ENCODE results near the gene TFPI2.

TFPI2 gene

DNA sequence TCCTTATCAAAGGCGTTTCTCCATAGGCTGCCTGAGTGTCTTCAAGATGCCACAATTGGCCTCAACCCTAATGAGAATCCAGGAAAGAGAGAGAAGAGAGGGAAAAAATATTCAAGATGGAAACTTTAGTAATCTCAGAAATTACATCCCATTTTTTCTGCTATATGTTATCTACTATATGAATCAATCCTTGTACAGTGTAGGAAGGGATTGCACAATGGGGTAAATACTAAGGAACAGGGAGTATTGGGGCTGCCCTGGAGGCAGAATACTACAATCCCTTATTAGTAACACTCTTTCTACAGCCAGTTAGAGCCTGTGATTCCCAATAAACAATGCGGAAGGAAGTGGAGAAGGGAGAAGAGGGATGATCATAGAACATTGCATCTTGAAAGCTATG lies 27.9 kb downstream of the TFPI2 start:
- DNase-seq (ENCODE audit: insufficient read length, low spot score) (no peak), FAIRE-seq (no peak)
- TF ChIP-seq POLR2A (IDR thresholded peaks at IDR 0.05; ENCODE audit: low read depth, low read length) (no peak), POLR2AphosphoS5 (IDR thresholded peaks at IDR 0.05; ENCODE audit: low read depth, low read length) (no peak), POU2F2 (IDR thresholded peaks at IDR 0.05; ENCODE audit: low read depth, low read length) (no peak), PAX5 (IDR thresholded peaks at IDR 0.05; ENCODE audit: insufficient read depth, low read length, severe bottlenecking) (no peak), SPI1 (IDR thresholded peaks at IDR 0.05; ENCODE audit: low read depth, low read length) (no peak), TAF1 (IDR thresholded peaks at IDR 0.05; ENCODE audit: low read depth, low read length) (no peak)

DNA sequence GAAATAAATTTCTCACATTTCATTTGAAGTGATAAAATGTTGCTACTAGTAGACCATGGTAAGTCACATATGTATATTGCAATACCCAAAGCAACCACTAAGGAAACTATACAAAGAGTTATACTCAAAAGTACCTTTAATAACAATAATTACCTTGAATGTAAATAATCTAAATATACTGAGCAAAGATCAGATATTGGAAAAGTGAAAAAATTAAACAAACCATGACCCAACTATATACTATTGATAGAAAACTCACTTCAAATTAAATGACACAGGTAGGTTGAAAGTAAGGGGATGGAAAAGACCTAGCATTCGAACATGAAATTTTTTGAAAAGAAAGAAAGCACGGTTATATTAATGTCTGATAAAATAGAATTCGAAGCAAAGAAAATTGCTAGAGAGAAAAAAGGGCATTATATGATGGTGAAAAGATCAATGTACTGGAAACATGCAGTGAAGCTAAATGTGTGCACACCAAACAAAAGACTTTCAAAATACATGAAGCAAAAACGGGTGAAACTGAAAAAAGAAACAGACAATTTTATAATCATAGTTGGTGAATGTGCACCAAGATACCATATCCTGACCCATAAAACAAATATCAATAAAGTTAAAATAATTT lies 29.1 kb downstream of the TFPI2 start:
- FAIRE-seq (no peak), DNase-seq (ENCODE audit: insufficient read length, low spot score) (no peak)
- no peak for TF ChIP-seq PAX5 (IDR thresholded peaks at IDR 0.05; ENCODE audit: insufficient read depth, low read length, severe bottlenecking)
- TF ChIP-seq SPI1 (IDR thresholded peaks at IDR 0.05; ENCODE audit: low read depth, low read length), result no peak
- TF ChIP-seq TAF1 (IDR thresholded peaks at IDR 0.05; ENCODE audit: low read depth, low read length), result no peak
- no peak for TF ChIP-seq POU2F2 (IDR thresholded peaks at IDR 0.05; ENCODE audit: low read depth, low read length)
- TF ChIP-seq POLR2AphosphoS5 (IDR thresholded peaks at IDR 0.05; ENCODE audit: low read depth, low read length), result no peak
- TF ChIP-seq POLR2A (IDR thresholded peaks at IDR 0.05; ENCODE audit: low read depth, low read length), result no peak

DNA sequence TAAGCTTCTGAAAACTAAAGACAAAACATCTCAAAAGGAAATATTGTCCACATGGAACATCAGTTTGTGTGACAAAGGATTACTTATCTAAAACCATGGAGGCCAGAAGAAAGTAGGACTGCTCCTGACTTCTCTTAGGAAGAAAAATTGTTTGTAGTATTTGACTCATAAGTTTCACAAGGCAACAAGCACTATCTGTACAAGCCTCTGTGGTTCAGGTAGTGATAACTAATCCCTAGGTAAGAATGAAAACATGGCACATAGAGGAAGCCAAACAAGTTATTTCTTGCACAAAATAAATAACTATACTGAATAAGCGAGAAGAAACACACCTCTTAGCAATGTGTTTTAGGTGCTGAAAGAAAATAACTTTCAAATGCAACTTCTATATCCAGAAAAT lies 30.3 kb downstream of the TFPI2 start:
- FAIRE-seq, result no peak
- no peak for TF ChIP-seq PAX5 (IDR thresholded peaks at IDR 0.05; ENCODE audit: insufficient read depth, low read length, severe bottlenecking)
- DNase-seq (ENCODE audit: insufficient read length, low spot score), result no peak

DNA sequence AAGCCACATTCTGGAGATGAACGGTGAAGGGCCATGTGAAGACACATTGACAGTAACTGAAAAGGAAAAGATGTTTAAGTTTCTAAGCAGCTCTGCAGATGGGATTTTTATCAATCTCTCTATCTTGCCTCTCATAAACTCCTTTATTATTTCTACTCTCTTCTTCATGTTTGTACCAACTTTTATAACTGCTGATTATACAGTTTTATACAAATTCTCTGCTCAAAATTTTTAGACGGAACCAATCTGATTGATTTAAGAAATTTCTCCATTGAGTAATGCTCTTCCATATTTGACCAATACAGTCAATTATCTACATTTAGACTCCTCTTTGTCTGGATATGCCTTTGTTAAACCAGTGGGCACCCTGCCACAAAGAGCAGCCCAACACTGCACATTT lies 31.7 kb downstream of the TFPI2 start:
- no peak for DNase-seq (ENCODE audit: insufficient read length, low spot score)
- no peak for FAIRE-seq

DNA sequence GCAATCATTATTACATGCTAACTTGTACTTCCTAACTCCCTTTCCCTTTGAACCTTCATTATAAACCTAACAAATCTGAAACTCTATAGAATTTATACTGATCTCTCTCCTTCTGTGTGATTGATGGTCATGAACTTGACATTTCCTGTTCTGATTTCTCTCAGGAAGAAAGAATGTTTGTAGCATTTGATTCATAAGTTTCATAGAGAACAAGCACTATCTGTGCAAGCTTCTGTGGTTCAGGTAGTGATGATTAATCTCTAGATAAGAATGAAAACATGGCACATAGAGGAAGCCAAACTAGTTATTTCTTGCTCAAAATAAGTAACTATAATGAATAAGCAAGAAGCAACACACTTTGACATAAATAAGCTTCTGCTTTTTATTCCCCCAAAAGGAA lies 34.2 kb downstream of the TFPI2 start:
- FAIRE-seq (no peak), DNase-seq (ENCODE audit: insufficient read length, low spot score) (no peak)
- no peak for TF ChIP-seq PAX5 (IDR thresholded peaks at IDR 0.05; ENCODE audit: insufficient read depth, low read length, severe bottlenecking)
- no peak for TF ChIP-seq TAF1 (IDR thresholded peaks at IDR 0.05; ENCODE audit: low read depth, low read length)
- TF ChIP-seq POLR2A (IDR thresholded peaks at IDR 0.05; ENCODE audit: low read depth, low read length), result no peak
- no peak for TF ChIP-seq SPI1 (IDR thresholded peaks at IDR 0.05; ENCODE audit: low read depth, low read length)
- no peak for TF ChIP-seq POLR2AphosphoS5 (IDR thresholded peaks at IDR 0.05; ENCODE audit: low read depth, low read length)
- TF ChIP-seq POU2F2 (IDR thresholded peaks at IDR 0.05; ENCODE audit: low read depth, low read length), result no peak

More for the DNA sequence above, 31.7 kb downstream of the TFPI2 start:
- TF ChIP-seq POLR2A (IDR thresholded peaks at IDR 0.05; ENCODE audit: low read depth, low read length) (no peak), POLR2AphosphoS5 (IDR thresholded peaks at IDR 0.05; ENCODE audit: low read depth, low read length) (no peak), TAF1 (IDR thresholded peaks at IDR 0.05; ENCODE audit: low read depth, low read length) (no peak), POU2F2 (IDR thresholded peaks at IDR 0.05; ENCODE audit: low read depth, low read length) (no peak), PAX5 (IDR thresholded peaks at IDR 0.05; ENCODE audit: insufficient read depth, low read length, severe bottlenecking) (no peak), SPI1 (IDR thresholded peaks at IDR 0.05; ENCODE audit: low read depth, low read length) (no peak)

DNA sequence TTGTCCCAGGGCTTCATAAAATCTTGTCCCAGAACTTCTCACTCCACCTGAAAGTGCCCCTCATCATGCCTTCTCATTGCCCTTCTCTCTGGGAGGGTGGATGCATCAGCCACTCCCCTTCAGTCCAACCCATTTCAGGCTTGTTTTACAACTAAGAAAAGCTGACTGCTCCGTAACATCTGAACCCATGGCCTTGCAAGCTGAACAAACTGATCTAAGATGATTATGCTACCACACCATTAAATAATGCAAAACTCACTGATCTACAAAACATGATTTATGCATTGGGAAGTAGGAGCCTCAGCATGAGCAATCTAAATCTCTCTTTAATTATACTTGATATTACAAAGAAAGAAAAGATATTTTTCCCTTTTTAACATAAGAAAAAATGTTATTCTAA lies 34.8 kb downstream of the TFPI2 start:
- DNase-seq (ENCODE audit: insufficient read length, low spot score), result no peak
- no peak for FAIRE-seq
- no peak for TF ChIP-seq POLR2A (IDR thresholded peaks at IDR 0.05; ENCODE audit: low read depth, low read length)

DNA sequence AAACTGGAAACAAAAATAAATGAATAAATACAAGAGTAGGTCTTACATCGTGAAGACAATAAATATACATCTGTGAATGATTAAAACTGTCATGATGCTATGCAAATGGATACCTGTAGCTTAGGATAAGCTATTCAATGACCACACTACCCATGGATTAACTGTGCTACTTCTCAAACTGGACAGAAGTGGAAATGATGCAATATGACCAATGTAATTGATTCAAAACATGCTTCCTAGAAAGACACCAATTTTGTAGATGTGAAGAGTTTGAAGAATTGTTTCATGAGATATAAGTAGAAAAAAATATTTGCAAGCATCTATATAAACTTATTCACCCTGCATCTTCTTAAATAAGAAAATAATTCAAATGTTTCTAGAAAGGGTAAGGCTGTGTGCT lies 36.1 kb downstream of the TFPI2 start:
- FAIRE-seq (no peak), DNase-seq (ENCODE audit: insufficient read length, low spot score) (no peak)
- TF ChIP-seq PAX5 (IDR thresholded peaks at IDR 0.05; ENCODE audit: insufficient read depth, low read length, severe bottlenecking) (no peak), POU2F2 (IDR thresholded peaks at IDR 0.05; ENCODE audit: low read depth, low read length) (no peak), SPI1 (IDR thresholded peaks at IDR 0.05; ENCODE audit: low read depth, low read length) (no peak), POLR2A (IDR thresholded peaks at IDR 0.05; ENCODE audit: low read depth, low read length) (no peak), POLR2AphosphoS5 (IDR thresholded peaks at IDR 0.05; ENCODE audit: low read depth, low read length) (no peak)

DNA sequence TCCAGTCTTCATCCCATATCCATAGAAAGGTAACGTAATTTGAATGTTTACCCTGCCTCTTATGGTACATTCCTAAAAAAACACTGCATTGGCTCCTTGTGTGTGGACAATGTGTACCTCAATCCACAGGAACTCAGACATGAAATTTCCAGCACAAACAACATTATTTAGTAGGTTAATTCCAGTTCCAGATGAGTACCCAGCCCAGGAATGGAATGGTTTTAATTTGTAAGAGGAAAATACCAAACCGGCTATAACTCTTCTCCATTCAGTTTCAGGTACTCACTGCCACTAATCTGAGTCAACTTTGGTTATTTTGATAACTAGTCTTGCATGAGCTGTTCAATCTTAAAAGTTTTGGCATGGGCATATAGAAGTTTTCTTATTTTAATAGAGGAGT lies 39.0 kb downstream of the TFPI2 start:
- FAIRE-seq, result no peak
- no peak for DNase-seq (ENCODE audit: insufficient read length, low spot score)
- TF ChIP-seq TAF1 (IDR thresholded peaks at IDR 0.05; ENCODE audit: low read depth, low read length), result no peak
- TF ChIP-seq POLR2A (IDR thresholded peaks at IDR 0.05; ENCODE audit: low read depth, low read length), result no peak
- TF ChIP-seq POU2F2 (IDR thresholded peaks at IDR 0.05; ENCODE audit: low read depth, low read length), result no peak
- no peak for TF ChIP-seq POLR2AphosphoS5 (IDR thresholded peaks at IDR 0.05; ENCODE audit: low read depth, low read length)
- TF ChIP-seq PAX5 (IDR thresholded peaks at IDR 0.05; ENCODE audit: insufficient read depth, low read length, severe bottlenecking), result no peak
- no peak for TF ChIP-seq SPI1 (IDR thresholded peaks at IDR 0.05; ENCODE audit: low read depth, low read length)

DNA sequence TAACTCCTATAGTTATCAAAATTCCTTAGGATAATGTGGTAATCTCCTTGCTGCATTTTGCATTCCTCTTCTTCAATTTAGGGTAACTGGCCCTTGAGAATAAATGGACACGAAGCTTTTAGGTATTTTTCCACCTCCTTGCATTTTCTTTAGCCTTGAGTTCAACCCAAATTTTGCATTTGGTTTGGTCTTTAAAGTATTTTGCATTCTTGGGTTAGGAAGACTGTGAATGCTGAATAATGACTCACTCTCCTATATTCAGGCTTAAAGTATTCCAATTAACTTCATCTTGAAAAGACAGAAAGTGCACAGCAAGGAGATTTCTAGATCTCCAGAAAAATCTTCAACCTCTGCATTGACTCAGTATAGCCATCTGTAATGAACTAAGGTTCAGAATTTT lies 47.3 kb downstream of the TFPI2 start:
- DNase-seq (ENCODE audit: insufficient read length, low spot score), result no peak
- no peak for TF ChIP-seq SPI1 (IDR thresholded peaks at IDR 0.05; ENCODE audit: low read depth, low read length)
- TF ChIP-seq PAX5 (IDR thresholded peaks at IDR 0.05; ENCODE audit: insufficient read depth, low read length, severe bottlenecking), result no peak
- TF ChIP-seq POLR2A (IDR thresholded peaks at IDR 0.05; ENCODE audit: low read depth, low read length), result no peak
- TF ChIP-seq TAF1 (IDR thresholded peaks at IDR 0.05; ENCODE audit: low read depth, low read length), result no peak
- no peak for TF ChIP-seq POU2F2 (IDR thresholded peaks at IDR 0.05; ENCODE audit: low read depth, low read length)
- no peak for TF ChIP-seq POLR2AphosphoS5 (IDR thresholded peaks at IDR 0.05; ENCODE audit: low read depth, low read length)

DNA sequence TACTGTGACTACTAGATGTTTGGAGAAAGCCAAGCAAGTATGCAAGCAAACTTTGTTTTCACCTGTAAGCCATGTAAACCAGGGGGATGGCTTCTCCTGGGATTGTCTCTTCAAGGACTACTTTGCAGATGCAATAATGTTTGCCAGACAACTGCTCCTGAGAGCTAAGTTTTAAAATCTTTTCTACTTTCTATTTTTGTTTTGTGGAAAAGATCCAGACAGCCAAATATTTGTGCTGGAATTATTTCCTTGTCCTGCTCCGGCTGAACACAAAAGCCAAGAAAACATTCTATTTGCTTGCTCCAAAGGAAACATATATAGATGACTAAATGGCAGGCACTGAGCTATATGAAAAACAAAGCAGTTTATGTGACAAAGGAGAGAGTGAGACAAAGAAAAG lies 51.6 kb downstream of the TFPI2 start:
- FAIRE-seq (no peak), DNase-seq (ENCODE audit: insufficient read length, low spot score) (no peak)

More for the DNA sequence above, 47.3 kb downstream of the TFPI2 start:
- FAIRE-seq, result no peak

More for the DNA sequence above, 51.6 kb downstream of the TFPI2 start:
- TF ChIP-seq SPI1 (IDR thresholded peaks at IDR 0.05; ENCODE audit: low read depth, low read length) (no peak), TAF1 (IDR thresholded peaks at IDR 0.05; ENCODE audit: low read depth, low read length) (no peak), PAX5 (IDR thresholded peaks at IDR 0.05; ENCODE audit: insufficient read depth, low read length, severe bottlenecking) (no peak), POLR2A (IDR thresholded peaks at IDR 0.05; ENCODE audit: low read depth, low read length) (no peak), POU2F2 (IDR thresholded peaks at IDR 0.05; ENCODE audit: low read depth, low read length) (no peak), POLR2AphosphoS5 (IDR thresholded peaks at IDR 0.05; ENCODE audit: low read depth, low read length) (no peak)

All from GM12891 (cell line).